H9 (cell line): ENCODE data around the gene UBXN7. TPM values are rescaled to one million over a fixed set of nuclear protein-coding genes. Genes with fewer than 3 reads are reported as not detected.

Source experiments
- DNase-seq: peaks from one replicate; pipeline ENCODE4 v3.0.0-alpha.2; 2017
- H2AFZ ChIP-seq: one replicate; pipeline ENCODE4 v1.6.1; 2013; ENCODE audit warnings: mild to moderate bottlenecking, low read length, control low read depth, moderate library complexity
- H2AK5ac ChIP-seq: 2 replicates; pipeline ENCODE4 v1.6.1; 2013; ENCODE audit warnings: low read length, control low read depth, mixed read lengths; ENCODE audit not compliant: insufficient read length
- H2BK120ac ChIP-seq: one replicate; pipeline ENCODE4 v1.6.1; 2013; ENCODE audit warnings: low read depth, mild to moderate bottlenecking, low read length, control low read depth, inconsistent platforms; ENCODE audit not compliant: poor library complexity, severe bottlenecking
- H2BK12ac ChIP-seq: 2 replicates; pipeline ENCODE4 v1.6.1; 2013; ENCODE audit warnings: low read length, control low read depth, mixed read lengths, low read depth; ENCODE audit not compliant: insufficient read length
- H2BK15ac ChIP-seq: 2 replicates; pipeline ENCODE4 v1.6.1; 2013; ENCODE audit warnings: low read depth, low read length, control low read depth
- H2BK20ac ChIP-seq: one replicate; pipeline ENCODE4 v1.6.1; 2013; ENCODE audit warnings: low read depth, mild to moderate bottlenecking, low read length, control low read depth, inconsistent platforms; ENCODE audit not compliant: poor library complexity, severe bottlenecking
- H2BK5ac ChIP-seq: 2 replicates; pipeline ENCODE4 v1.6.1; 2013; ENCODE audit warnings: low read length, control low read depth, mixed read lengths; ENCODE audit not compliant: insufficient read length
- H3K14ac ChIP-seq: 2 replicates; pipeline ENCODE4 v1.6.1; 2013; ENCODE audit warnings: low read length, control low read depth; ENCODE audit not compliant: insufficient read depth
- H3K18ac ChIP-seq: 2 replicates; pipeline ENCODE4 v1.6.1; 2013; ENCODE audit warnings: low read depth, mild to moderate bottlenecking, mixed read lengths, low read length, control low read depth; ENCODE audit not compliant: insufficient read length
- H3K23ac ChIP-seq: 2 replicates; pipeline ENCODE4 v1.6.1; 2013; ENCODE audit warnings: low read length, control low read depth, mixed read lengths, low read depth; ENCODE audit not compliant: insufficient read length
- H3K23me2 ChIP-seq: 2 replicates; pipeline ENCODE4 v1.6.1; 2013; ENCODE audit warnings: low read depth, mild to moderate bottlenecking, mixed read lengths, low read length, control low read depth; ENCODE audit not compliant: insufficient read length, poor library complexity, severe bottlenecking
- H3K27ac ChIP-seq: 2 replicates; pipeline ENCODE4 v1.5.1; 2013; ENCODE audit warnings: low read length, control low read depth, mixed read lengths, low read depth; ENCODE audit not compliant: insufficient read length
- H3K27me3 ChIP-seq: 2 replicates; pipeline ENCODE4 v1.6.1; 2013; ENCODE audit warnings: low read length, control low read depth, inconsistent platforms; ENCODE audit not compliant: insufficient read depth
- H3K4ac ChIP-seq: 2 replicates; pipeline ENCODE4 v1.6.1; 2013; ENCODE audit warnings: low read depth, mild to moderate bottlenecking, control low read depth, inconsistent platforms, low read length, moderate library complexity
- H3K4me1 ChIP-seq: 2 replicates; pipeline ENCODE4 v1.6.1; 2013; ENCODE audit warnings: low read length, control low read depth, inconsistent platforms; ENCODE audit not compliant: insufficient read depth
- H3K4me2 ChIP-seq: 2 replicates; pipeline ENCODE4 v1.6.1; 2013; ENCODE audit warnings: low read length, control low read depth, mixed read lengths; ENCODE audit not compliant: insufficient read length, insufficient read depth
- H3K56ac ChIP-seq: 2 replicates; pipeline ENCODE4 v1.6.1; 2013; ENCODE audit warnings: low read depth, mild to moderate bottlenecking, mixed read lengths, low read length, control low read depth; ENCODE audit not compliant: insufficient read length
- H3K79me1 ChIP-seq: 2 replicates; pipeline ENCODE4 v1.6.1; 2013; ENCODE audit warnings: low read depth, mild to moderate bottlenecking, moderate library complexity, low read length, control low read depth, inconsistent platforms; ENCODE audit not compliant: insufficient read depth, poor library complexity, severe bottlenecking
- H3K79me2 ChIP-seq: 2 replicates; pipeline ENCODE4 v1.6.1; 2013; ENCODE audit warnings: low read length, control low read depth, inconsistent platforms; ENCODE audit not compliant: insufficient read depth
- H3K9ac ChIP-seq: 2 replicates; pipeline ENCODE4 v1.6.1; 2013; ENCODE audit warnings: low read length, control low read depth, mixed read lengths; ENCODE audit not compliant: insufficient read length; ENCODE audit errors: extremely low read depth
- H3K9me3 ChIP-seq: one replicate; pipeline ENCODE4 v1.6.1; 2013; ENCODE audit warnings: low read depth, low read length, inconsistent platforms; ENCODE audit not compliant: control insufficient read depth
- H3T11ph ChIP-seq: one replicate; pipeline ENCODE4 v1.6.1; 2013; ENCODE audit warnings: mild to moderate bottlenecking, low read length, control low read depth, inconsistent platforms
- H4K20me1 ChIP-seq: one replicate; pipeline ENCODE4 v1.6.1; 2013; ENCODE audit not compliant: control insufficient read depth, insufficient read length, insufficient read depth
- H4K5ac ChIP-seq: 2 replicates; pipeline ENCODE4 v1.6.1; 2013; ENCODE audit warnings: low read depth, mild to moderate bottlenecking, mixed read lengths, low read length, control low read depth; ENCODE audit not compliant: insufficient read length
- H4K8ac ChIP-seq: replicated peaks from 2 replicates; pipeline ENCODE4 v1.6.1; 2013; ENCODE audit warnings: low read length, control low read depth, mixed read lengths, low read depth; ENCODE audit not compliant: insufficient read length
- H4K91ac ChIP-seq: 2 replicates; pipeline ENCODE4 v1.6.1; 2013; ENCODE audit warnings: low read depth, mild to moderate bottlenecking, moderate library complexity, mixed read lengths, low read length, control low read depth; ENCODE audit not compliant: insufficient read length
- H3K27ac Mint-ChIP-seq, 3 experiments: 2 replicates in 2 of 3; 3 replicates in 1 of 3; pipeline ENCODE4 v1.8.0; 2020 to 2021; ENCODE audit warnings: mixed read lengths in 3 of 3, mild to moderate bottlenecking in 1 of 3, moderate library complexity in 1 of 3
- H3K27me3 Mint-ChIP-seq: 2 replicates; pipeline ENCODE4 v1.8.0; 2021; ENCODE audit warnings: low read depth, mild to moderate bottlenecking, moderate library complexity, mixed read lengths
- H3K36me3 Mint-ChIP-seq, 3 experiments: 2 replicates in 2 of 3; 3 replicates in 1 of 3; pipeline ENCODE4 v1.8.0; 2020 to 2021; ENCODE audit warnings: low read depth in 3 of 3, mixed read lengths in 3 of 3; ENCODE audit not compliant: insufficient read depth in 1 of 3
- H3K4me1 Mint-ChIP-seq, 2 experiments: 2 replicates each; pipeline ENCODE4 v1.8.0; 2020; ENCODE audit warnings: mixed read lengths in 2 of 2
- H3K4me3 Mint-ChIP-seq, 2 experiments: 2 replicates in 1 of 2; 3 replicates in 1 of 2; pipeline ENCODE4 v1.8.0; 2020 to 2021; ENCODE audit warnings: mild to moderate bottlenecking in 2 of 2, mixed read lengths in 2 of 2, moderate library complexity in 1 of 2
- H3K9me3 Mint-ChIP-seq, 2 experiments: 2 replicates in 1 of 2; 3 replicates in 1 of 2; pipeline ENCODE4 v1.8.0; 2020; ENCODE audit warnings: mild to moderate bottlenecking in 2 of 2, mixed read lengths in 2 of 2, moderate library complexity in 1 of 2
- WGBS: extraction: QIAGEN DNeasy Blood & Tissue Kit; methylation state at CpG from one replicate; pipeline ENCODE4 v1.1.7; 2013; ENCODE audit warnings: missing lambda C conversion rate, low lambda C conversion rate, mixed read lengths; ENCODE audit not compliant: insufficient read length; ENCODE audit errors: extremely low coverage; 5-methylcytosine and 5-hydroxymethylcytosine counted together
- total RNA-seq: library from RNA; stranded (reverse); gene quantifications from 2 replicates; pipeline ENCODE4 v1.2.1, GENCODE V29; 2021
- TF ChIP-seq, protein P1 (sequence below): fragments of 200-600 bp; sonication (generic); conservative IDR thresholded peaks from 3 replicates; pipeline ENCODE4 v1.8.0; 2021; ENCODE audit warnings: antibody characterized with exemption, mild to moderate bottlenecking

Gene UBXN7
- total RNA-seq, 1 experiment from 2014 or later: 110 TPM

DNA sequence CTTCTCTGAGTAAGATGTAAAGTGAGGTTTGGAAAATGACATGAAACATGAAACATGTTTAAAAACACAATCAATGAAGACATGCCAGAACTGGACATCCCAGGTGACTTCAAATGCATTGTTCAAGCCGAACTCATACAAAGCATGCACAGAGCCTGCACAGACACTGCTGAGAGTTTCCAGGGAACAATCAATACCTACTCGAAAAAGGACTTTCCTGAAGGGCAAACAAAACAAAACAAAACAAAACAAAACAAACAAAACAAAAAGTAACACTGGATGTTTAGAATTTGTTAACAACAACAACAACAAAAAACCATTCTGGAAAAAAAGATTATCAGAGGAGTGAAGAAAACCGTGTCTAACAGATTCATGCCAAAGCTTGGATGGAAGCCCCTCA is 83.5 kb downstream of the UBXN7 start:
- Histone ChIP-seq H2AK5ac (no peak overlapping the region), H3K79me2 (no peaks in the 10 kb centered on the region), H3K18ac (no peak overlapping the region), H3K27me3 (no peaks in the 10 kb centered on the region), H3K9me3 (no peaks in the 10 kb centered on the region), H2BK20ac (no peak overlapping the region), H4K5ac (no peak overlapping the region), H2BK15ac (no peak overlapping the region), H2AFZ (no peak overlapping the region), H3K14ac (no peak overlapping the region), H4K20me1 (no peaks in the 10 kb centered on the region), H3T11ph (no peak overlapping the region), H3K23me2 (no peaks in the 10 kb centered on the region), H4K91ac (no peak overlapping the region), H2BK12ac (no peak overlapping the region), H3K79me1 (no peaks in the 10 kb centered on the region), H2BK120ac (no peak overlapping the region), H3K4ac (no peak overlapping the region), H4K8ac (no peak overlapping the region), H2BK5ac (no peak overlapping the region), H3K23ac (no peak overlapping the region), H3K56ac (no peak overlapping the region), H3K4me2 (no peak overlapping the region), H3K9ac (no peak overlapping the region), H3K27ac (no peak overlapping the region), H3K4me1 (no peaks in the 10 kb centered on the region)
- no peaks in the 10 kb centered on the region for H3K4me1 Mint-ChIP-seq
- no peak overlapping the region for H3K4me3 Mint-ChIP-seq
- no peak for DNase-seq
- peak overlapping the region in 2 of 3 experiments; percentile 3 to 67; a peak in 3 of 7 replicates for H3K27ac Mint-ChIP-seq
- no peaks in the 10 kb centered on the region; a peak in 1 of 5 replicates for H3K9me3 Mint-ChIP-seq
- TF ChIP-seq, protein P1, sequence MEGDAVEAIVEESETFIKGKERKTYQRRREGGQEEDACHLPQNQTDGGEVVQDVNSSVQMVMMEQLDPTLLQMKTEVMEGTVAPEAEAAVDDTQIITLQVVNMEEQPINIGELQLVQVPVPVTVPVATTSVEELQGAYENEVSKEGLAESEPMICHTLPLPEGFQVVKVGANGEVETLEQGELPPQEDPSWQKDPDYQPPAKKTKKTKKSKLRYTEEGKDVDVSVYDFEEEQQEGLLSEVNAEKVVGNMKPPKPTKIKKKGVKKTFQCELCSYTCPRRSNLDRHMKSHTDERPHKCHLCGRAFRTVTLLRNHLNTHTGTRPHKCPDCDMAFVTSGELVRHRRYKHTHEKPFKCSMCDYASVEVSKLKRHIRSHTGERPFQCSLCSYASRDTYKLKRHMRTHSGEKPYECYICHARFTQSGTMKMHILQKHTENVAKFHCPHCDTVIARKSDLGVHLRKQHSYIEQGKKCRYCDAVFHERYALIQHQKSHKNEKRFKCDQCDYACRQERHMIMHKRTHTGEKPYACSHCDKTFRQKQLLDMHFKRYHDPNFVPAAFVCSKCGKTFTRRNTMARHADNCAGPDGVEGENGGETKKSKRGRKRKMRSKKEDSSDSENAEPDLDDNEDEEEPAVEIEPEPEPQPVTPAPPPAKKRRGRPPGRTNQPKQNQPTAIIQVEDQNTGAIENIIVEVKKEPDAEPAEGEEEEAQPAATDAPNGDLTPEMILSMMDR: no peak
- WGBS: no CpG with 5 or more reads among the region's 3 CpGs
- peaks cover 3 to 34% (median 33%) of the 10 kb centered on the region in 3 experiments; a peak in 6 of 7 replicates for H3K36me3 Mint-ChIP-seq
- H3K27me3 Mint-ChIP-seq: no peaks in the 10 kb centered on the region
